PC-3 (cell line): ENCODE results near the gene CBFA2T3. TPM values are rescaled to one million over a fixed set of nuclear protein-coding genes. Genes with fewer than 3 reads are reported as not detected.

Source experiments
- ATAC-seq: fragments of 200-7000 bp; cut with Tn5 transposase; 2 replicates; pipeline ENCODE4 v1.9.1; 2020; ENCODE audit warnings: mild to moderate bottlenecking, moderate library complexity
- BruUV-seq: library from RNA; stranded (reverse); fragments of 400-500 nt; replicated peaks from 2 replicates; lab custom pipeline; 2021; lab: Mats Ljungman, UMichigan
- CTCF ChIA-PET: fragments of 300-600 bp; sonication (Branson Sonifier 250); formaldehyde crosslinking; loops from one replicate; lab custom pipeline; 2022; ENCODE audit warnings: antibody characterized with exemption; lab: Charles Lee
- POLR2A ChIA-PET: fragments of 300-600 bp; sonication (Branson Sonifier 250); formaldehyde crosslinking; loops from one replicate; lab custom pipeline; 2022; ENCODE audit warnings: antibody characterized with exemption; ENCODE audit not compliant: unreplicated experiment; lab: Charles Lee
- DNase-seq: peaks from one replicate; pipeline ENCODE4 v3.0.0-alpha.2; 2015
- H2AFZ ChIP-seq: fragments of 300-600 bp; sonication (generic); 2 replicates; pipeline ENCODE4 v1.6.0; 2016; ENCODE audit warnings: antibody characterized with exemption, low read length
- H3F3A ChIP-seq: fragments of 300-600 bp; sonication (generic); one replicate; pipeline ENCODE4 v1.6.0; 2017; ENCODE audit warnings: antibody characterized with exemption, low read length, control low read depth, mild to moderate bottlenecking; ENCODE audit not compliant: unreplicated experiment
- H3K27ac ChIP-seq: fragments of 300-600 bp; sonication (generic); 2 replicates; pipeline ENCODE4 v1.5.1; 2016; ENCODE audit warnings: mild to moderate bottlenecking, low read length
- H3K27me3 ChIP-seq: fragments of 300-600 bp; sonication (generic); 2 replicates; pipeline ENCODE4 v1.6.1; 2016; ENCODE audit warnings: low read length, mixed read lengths
- H3K36me3 ChIP-seq: fragments of 300-600 bp; sonication (generic); 2 replicates; pipeline ENCODE4 v1.6.1; 2016; ENCODE audit warnings: low read depth, mixed run types, low read length, mixed read lengths
- H3K4me1 ChIP-seq: fragments of 300-600 bp; sonication (generic); 2 replicates; pipeline ENCODE4 v1.5.1; 2016; ENCODE audit warnings: low read length; ENCODE audit not compliant: insufficient read depth
- H3K4me2 ChIP-seq: fragments of 300-600 bp; sonication (generic); 2 replicates; pipeline ENCODE4 v1.6.0; 2016; ENCODE audit warnings: low read length
- H3K4me3 ChIP-seq: fragments of 300-600 bp; sonication (generic); 2 replicates; pipeline ENCODE4 v1.5.1; 2016; ENCODE audit warnings: mild to moderate bottlenecking, low read length, mixed read lengths
- H3K79me2 ChIP-seq: fragments of 300-600 bp; sonication (generic); 2 replicates; pipeline ENCODE4 v1.6.1; 2017; ENCODE audit warnings: low read length, mixed read lengths
- H3K9ac ChIP-seq: fragments of 300-600 bp; sonication (generic); 2 replicates; pipeline ENCODE4 v1.6.0; 2016; ENCODE audit warnings: mild to moderate bottlenecking, low read length
- H3K9me2 ChIP-seq: fragments of 300-600 bp; sonication (generic); replicated peaks from 2 replicates; pipeline ENCODE4 v1.6.1; 2016; ENCODE audit warnings: mixed run types, low read length, mixed read lengths
- H3K9me3 ChIP-seq: fragments of 300-600 bp; sonication (generic); 2 replicates; pipeline ENCODE4 v1.6.1; 2016; ENCODE audit warnings: low read length, mixed read lengths
- H4K20me1 ChIP-seq: fragments of 300-600 bp; sonication (generic); 2 replicates; pipeline ENCODE4 v1.6.1; 2016; ENCODE audit warnings: low read length, mixed read lengths
- CTCF ChIP-seq: fragments of 300-600 bp; sonication (generic); conservative IDR thresholded peaks from 2 replicates; pipeline ENCODE4 v1.5.1; 2017; ENCODE audit warnings: antibody characterized with exemption, low read depth, mild to moderate bottlenecking, low read length
- EZH2 ChIP-seq: fragments of 300-600 bp; sonication (generic); IDR thresholded peaks from one replicate; pipeline ENCODE4 v1.6.1; 2017; ENCODE audit warnings: antibody characterized with exemption, mild to moderate bottlenecking, low read length; ENCODE audit not compliant: unreplicated experiment
- EZH2phosphoT487 ChIP-seq: fragments of 300-600 bp; sonication (generic); IDR thresholded peaks from 2 replicates; pipeline ENCODE4 v1.6.1; 2018; ENCODE audit warnings: mild to moderate bottlenecking, antibody characterized with exemption, low read length, borderline replicate concordance
- intact Hi-C: fragments of 100-400 bp; cut with micrococcal nuclease; formaldehyde crosslinking; loops from 2 replicates; pipeline ENCODE4 v1.9.0; 2023
- total RNA-seq: library from RNA; depleted of rRNA; stranded (reverse); fragments of >200 nt; gene quantifications from 2 replicates; pipeline ENCODE4 v1.2.3, GENCODE V29; 2014

CBFA2T3 gene
- total RNA-seq, 1 experiment from 2014 or later = not detected

GRCh38 chr16:88881007-88881615, 95.9 kb downstream of the CBFA2T3 start:
- intact Hi-C loops = no loop called here
- no peak overlapping the region for H3K4me2 ChIP-seq
- POLR2A ChIA-PET = no interaction called here

DNA sequence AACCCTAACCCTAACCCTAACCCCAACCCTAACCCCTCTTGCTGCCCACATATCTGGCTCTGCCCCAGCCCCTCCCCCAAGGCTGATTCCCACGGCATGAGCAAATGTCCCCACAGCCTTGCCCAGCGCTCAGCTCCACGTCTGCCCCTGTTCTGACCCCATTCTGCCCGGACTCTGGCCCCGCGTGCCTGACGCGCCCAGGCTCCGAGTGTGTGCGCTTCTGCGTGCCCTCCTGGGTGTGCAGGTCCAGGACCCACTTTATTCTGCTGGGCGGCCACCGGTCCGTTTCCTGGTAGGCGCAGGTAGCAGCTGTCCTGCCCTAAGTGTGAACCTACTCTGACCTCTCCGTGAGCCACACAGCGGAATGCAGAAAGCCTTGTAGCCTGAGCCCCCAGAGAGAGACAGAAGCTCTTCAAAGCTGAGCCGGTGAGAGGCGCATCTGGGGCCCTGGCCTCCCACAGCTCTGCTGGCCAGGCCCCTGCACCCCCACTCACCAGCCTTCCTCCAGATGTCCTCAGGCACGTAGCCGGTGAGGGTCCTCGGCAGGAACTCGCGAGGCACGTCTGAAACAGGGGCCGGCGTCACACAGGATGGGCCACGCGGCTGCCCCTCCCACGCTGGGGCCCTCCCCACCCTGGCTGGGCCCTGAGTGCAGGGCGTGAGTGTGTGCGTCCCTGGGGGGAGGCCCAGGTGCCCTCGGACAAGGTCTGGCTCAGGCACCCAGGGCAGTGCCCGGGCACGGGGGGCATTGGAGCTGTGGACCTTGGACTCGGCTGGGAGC, 96.6 kb downstream of the CBFA2T3 start:
- no peak overlapping the region for H3K4me3 ChIP-seq
- no peaks in the 10 kb centered on the region for H3K79me2 ChIP-seq
- H3K27ac ChIP-seq = no peak overlapping the region
- no TSS peak for BruUV-seq
- ChIA-PET CTCF (no interaction called here), POLR2A (no interaction called here)
- no peaks in the 10 kb centered on the region for H3F3A ChIP-seq
- no peak overlapping the region for H3K9ac ChIP-seq
- no peaks in the 10 kb centered on the region for H3K36me3 ChIP-seq
- peaks cover 6% of the 10 kb centered on the region; the same call in 1 of the 2 replicates for H3K4me1 ChIP-seq
- DNase-seq = no peak
- no peaks in the 10 kb centered on the region for H3K9me2 ChIP-seq
- TF ChIP-seq CTCF = no peak
- TF ChIP-seq EZH2phosphoT487 = no peak
- TF ChIP-seq EZH2 = no peak
- H3K27me3 ChIP-seq = no peaks in the 10 kb centered on the region
- H3K4me2 ChIP-seq = no peak overlapping the region
- no peaks in the 10 kb centered on the region for H4K20me1 ChIP-seq
- intact Hi-C loops = no loop called here
- no peak for ATAC-seq
- no peak overlapping the region for H2AFZ ChIP-seq
- no peaks in the 10 kb centered on the region for H3K9me3 ChIP-seq

More at GRCh38 chr16:88881007-88881615, 95.9 kb downstream of the CBFA2T3 start:
- BruUV-seq = no TSS peak
- H3K4me1 ChIP-seq = peaks cover 6% of the 10 kb centered on the region; the same call in 1 of the 2 replicates
- H3K9me2 ChIP-seq = no peaks in the 10 kb centered on the region
- CTCF ChIA-PET = no interaction called here
- H2AFZ ChIP-seq = no peak overlapping the region
- no peak overlapping the region for H3K4me3 ChIP-seq
- ATAC-seq (no peak), DNase-seq (no peak)
- no peaks in the 10 kb centered on the region for H3K27me3 ChIP-seq
- no peaks in the 10 kb centered on the region for H3K36me3 ChIP-seq
- H3K79me2 ChIP-seq = no peaks in the 10 kb centered on the region
- no peak overlapping the region for H3K9ac ChIP-seq
- H3F3A ChIP-seq = no peaks in the 10 kb centered on the region
- TF ChIP-seq EZH2phosphoT487 (no peak), EZH2 (no peak), CTCF (no peak)
- H3K9me3 ChIP-seq = no peaks in the 10 kb centered on the region
- H3K27ac ChIP-seq = no peak overlapping the region
- H4K20me1 ChIP-seq = no peaks in the 10 kb centered on the region

DNA sequence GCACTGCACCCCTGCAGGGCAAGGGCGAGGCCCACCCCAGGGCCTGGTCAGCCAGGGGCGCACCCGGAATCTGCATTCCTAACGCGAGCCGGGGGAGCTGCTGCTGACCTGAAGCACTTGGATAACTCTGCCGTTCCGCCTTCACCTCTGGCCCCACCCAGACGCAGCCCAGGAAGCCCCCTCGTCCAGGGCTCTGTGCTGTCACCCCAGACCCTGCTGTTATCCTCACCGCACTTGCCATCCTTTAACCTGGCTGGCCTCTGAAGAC, 97.3 kb downstream of the CBFA2T3 start:
- H3K79me2 ChIP-seq = no peaks in the 10 kb centered on the region
- BruUV-seq = no TSS peak

More for the DNA sequence above, 97.3 kb downstream of the CBFA2T3 start:
- intact Hi-C loops = no loop called here
- DNase-seq = no peak
- no peak for ATAC-seq
- Histone ChIP-seq H3K9me2 (no peaks in the 10 kb centered on the region), H3F3A (no peaks in the 10 kb centered on the region), H3K36me3 (no peaks in the 10 kb centered on the region), H2AFZ (no peak overlapping the region), H3K4me1 (peaks cover 6% of the 10 kb centered on the region; the same call in 1 of the 2 replicates), H3K4me3 (no peak overlapping the region), H4K20me1 (no peaks in the 10 kb centered on the region), H3K9ac (no peak overlapping the region), H3K9me3 (no peaks in the 10 kb centered on the region), H3K27ac (no peak overlapping the region), H3K27me3 (no peaks in the 10 kb centered on the region), H3K4me2 (no peak overlapping the region)
- ChIA-PET CTCF (no interaction called here), POLR2A (no interaction called here)
- TF ChIP-seq EZH2phosphoT487 = no peak
